ENCODE measurements around the gene KCTD15.

KCTD15 gene

GRCh38 chr19:33798681-33799111 lies 2.0 kb downstream of the KCTD15 start:
- DNase-seq: no peak

GRCh38 chr19:33799476-33799875 lies 2.8 kb downstream of the KCTD15 start:
- no peak for DNase-seq

- DNase-seq: no peak
Observed at GRCh38 chr19:33800012-33800680, 3.5 kb downstream of the KCTD15 start.

DNA sequence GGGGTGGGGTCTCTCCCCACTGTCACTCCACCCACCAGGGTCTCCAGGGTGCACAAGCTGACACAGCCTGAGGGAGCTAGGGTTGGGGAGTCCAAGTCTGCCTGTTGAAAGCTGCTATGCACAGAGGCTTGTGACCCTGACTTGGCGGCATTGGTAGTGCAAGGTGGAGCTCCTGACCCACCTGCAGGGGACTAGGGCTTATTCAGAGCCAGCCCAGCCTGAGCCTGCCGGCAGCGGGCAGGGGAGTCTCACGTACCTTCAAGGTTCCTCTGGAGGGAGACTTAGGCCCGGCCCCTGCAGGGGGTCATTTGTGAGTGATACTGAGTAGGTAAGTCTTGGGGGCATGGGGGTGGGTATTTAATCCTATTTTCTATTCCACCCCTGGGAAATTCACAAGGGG lies 4.7 kb downstream of the KCTD15 start:
- no peak for DNase-seq

GRCh38 chr19:33802001-33802400 lies 5.3 kb downstream of the KCTD15 start:
- DNase-seq: no peak

DNA sequence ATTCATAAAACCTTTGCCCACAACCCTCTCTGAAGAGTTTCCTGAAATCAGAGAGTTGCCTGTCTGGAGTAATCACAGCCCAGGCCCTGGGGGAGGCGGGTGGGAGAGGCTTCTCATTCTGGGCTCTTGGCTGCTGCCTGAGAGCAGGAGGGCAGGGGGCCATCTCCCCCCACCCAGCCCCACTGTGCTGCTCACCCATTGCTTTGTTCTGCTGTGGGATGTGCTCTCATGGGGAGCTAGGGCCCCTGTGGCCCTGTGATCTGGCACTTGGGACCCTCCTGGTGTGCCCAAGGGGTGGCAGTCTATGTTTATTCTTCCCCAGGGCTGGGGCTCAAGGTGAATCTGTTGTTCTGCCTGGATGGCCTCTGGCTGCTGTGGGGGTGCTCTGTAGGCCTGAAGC lies 6.1 kb downstream of the KCTD15 start:
- DNase-seq: no peak

- no peak for DNase-seq
Observed at GRCh38 chr19:33803383-33803782, 6.7 kb downstream of the KCTD15 start.

- no peak for DNase-seq
Observed at GRCh38 chr19:33804021-33804799, 7.5 kb downstream of the KCTD15 start.

GRCh38 chr19:33805313-33805712 lies 8.6 kb downstream of the KCTD15 start:
- DNase-seq: no peak

- DNase-seq: no peak
Observed at GRCh38 chr19:33805840-33806433, 9.3 kb downstream of the KCTD15 start.

DNA sequence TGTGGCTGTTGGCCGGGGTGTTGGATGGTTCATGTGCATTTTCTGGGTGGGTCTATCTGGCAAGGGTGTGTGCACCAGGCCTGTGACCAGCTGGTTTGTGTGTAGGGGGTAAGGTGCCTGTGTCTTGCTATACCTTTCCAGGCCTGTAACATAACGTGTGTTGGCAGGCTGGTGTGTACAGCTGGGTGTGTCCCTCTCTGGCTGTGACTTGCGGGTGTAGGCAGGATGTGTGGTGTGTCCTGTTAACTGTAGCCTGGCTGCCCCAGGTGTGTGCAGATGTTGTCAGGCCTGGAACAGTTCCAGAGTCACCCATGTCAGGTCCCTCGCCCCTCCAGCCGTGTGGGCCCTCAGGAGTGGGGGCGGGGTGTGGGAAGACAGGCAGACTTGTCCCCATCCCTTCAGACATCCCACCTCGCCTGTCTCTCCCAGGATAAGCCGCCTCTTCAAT lies 9.8 kb downstream of the KCTD15 start:
- DNase-seq: no peak

GRCh38 chr19:33808399-33808798 lies 11.7 kb downstream of the KCTD15 start:
- DNase-seq: no peak

DNA sequence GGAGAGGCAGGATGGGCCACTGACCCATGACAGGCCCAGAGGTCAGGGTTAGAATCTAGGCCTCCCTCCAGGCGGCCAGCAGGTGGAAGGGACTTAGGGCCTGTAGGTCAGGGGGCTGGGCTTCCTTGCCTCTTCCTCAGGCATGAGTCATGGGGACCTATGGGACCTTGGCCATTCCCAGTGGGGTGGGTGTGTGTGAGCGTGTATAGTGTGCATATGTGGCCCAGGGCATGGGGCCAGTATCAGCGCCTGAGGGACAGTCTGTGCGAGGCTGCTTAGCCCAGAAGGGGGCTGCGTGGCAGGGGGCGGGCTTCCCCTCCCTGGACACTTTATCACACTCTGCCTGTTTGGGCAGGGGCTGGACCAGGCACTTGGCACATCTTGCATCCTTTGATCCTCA lies 13.3 kb downstream of the KCTD15 start:
- DNase-seq: no peak

DNA sequence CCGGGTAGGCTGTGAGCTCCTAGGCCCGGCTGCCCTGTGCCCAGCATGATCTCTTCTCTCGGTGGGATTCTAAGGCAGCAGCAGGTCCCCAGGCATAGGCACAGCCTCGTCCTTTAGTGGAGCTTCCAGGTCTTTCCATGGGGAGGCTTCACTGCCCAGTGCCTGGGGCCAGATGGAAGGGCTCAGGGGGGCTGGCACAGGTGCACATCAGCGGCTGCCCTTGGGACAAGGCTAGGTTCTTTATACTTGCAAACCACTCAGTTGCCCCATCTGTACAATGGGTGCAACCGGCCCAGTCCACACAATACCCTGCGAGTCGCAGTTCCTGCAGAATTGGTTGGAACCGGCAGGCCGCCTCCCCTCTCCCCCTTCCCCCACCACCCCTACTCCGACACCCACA lies 14.2 kb downstream of the KCTD15 start:
- DNase-seq: no peak

GRCh38 chr19:33811246-33811645 lies 14.6 kb downstream of the KCTD15 start:
- DNase-seq: no peak

GRCh38 chr19:33811736-33812387 lies 15.2 kb downstream of the KCTD15 start:
- DNase-seq: no peak

DNA sequence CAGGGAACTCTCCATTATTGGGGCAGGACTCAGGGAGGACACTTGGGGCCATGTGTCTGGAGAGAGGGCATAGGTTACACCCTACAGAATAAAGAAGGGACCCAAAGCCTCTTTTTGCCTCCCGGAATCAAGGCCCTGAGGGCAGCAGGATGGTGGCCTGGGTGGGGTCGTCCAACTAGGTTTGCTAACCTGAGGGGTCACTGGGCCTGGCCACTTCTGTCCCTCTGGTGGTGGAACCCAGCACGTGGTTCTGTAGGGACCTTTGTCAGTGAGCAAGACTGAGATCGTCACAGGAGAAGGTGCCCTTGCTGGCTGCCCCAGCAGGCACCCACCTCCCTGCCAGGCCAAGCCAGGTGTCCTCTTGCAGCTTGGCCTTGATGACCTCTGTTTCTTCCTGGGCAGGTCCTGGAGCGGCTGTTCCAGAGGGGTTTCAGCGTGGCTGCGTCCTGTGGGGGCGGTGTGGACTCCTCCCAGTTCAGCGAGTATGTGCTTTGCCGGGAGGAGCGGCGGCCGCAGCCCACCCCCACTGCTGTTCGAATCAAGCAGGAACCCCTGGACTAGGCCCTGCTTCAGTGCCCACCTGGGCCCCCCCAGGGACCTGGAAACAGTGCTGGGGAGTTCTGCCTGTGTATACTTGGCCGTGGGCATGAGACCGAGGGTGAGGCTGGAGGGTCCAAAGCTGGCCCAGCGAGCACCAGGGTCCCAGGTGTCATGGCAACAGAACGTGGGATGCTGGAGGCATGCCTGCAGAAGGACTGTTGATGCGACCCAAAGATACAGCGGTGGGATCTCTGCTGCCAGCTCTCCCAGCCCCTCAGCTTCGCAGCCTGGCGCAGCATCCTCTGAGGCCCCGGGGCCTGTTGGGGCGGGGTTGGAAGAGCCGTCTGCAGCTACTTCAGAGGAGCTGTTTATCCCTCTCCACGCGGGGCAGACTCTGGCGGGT lies 16.0 kb downstream of the KCTD15 start:
- no peak for DNase-seq

DNA sequence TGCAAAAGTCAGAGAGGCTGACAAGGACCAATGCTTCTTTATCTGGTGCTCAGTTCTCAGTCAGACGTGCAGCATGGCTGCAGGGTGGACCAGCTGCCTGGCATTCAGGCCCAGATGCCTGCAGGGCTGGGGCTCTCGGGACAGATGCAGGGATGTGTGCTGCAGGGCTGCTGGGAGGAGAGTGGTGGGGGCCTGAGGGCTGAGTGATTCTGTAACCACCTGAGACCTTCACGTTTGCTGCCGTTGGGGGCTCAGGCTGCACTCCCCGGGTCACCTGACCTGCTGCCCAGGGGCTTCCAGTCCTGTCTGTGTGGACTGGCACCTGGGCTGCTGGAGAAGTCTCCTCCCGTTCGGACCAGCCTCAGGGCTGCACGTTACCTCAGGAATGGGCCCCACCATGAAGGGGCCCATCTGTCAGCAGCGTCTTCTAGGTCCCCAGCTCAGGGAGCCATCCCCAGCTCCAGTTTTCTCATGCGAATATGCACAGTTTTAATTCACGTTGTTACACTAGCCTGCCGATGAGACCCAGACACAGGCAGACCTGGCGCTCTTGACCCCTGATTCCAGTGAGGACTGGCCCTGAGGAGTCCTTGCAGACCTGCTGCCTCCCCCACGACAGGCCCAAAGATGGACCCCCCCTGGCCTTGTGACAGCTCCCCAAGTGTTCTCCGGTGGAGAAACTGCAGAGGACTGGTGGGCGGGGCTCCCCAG lies 16.9 kb downstream of the KCTD15 start:
- DNase-seq: no peak

- DNase-seq: no peak
Observed at GRCh38 chr19:33814181-33815165, 17.8 kb downstream of the KCTD15 start.

Data from activated T-cell treated with anti-CD3 and anti-CD28 coated beads, Interleukin-2, amount 50 U/mL, for 48 hours (primary cell).